GM18873 (cell line): ENCODE data around the gene GIT1.

Experiments
- ATAC-seq: cut with Tn5 transposase; IDR thresholded peaks from one replicate; pipeline ENCODE4 v1.9.1; 2021; ENCODE audit warnings: mild to moderate bottlenecking, moderate library complexity, moderate number of reproducible peaks; ENCODE audit not compliant: unreplicated experiment, low FRiP score

The GIT1 gene

GRCh38 chr17:29594519-29595090 lies 5.2 kb upstream of the GIT1 start:
- ATAC-seq: no peak

- no peak for ATAC-seq
Measured at GRCh38 chr17:29593591-29594518, 4.4 kb upstream of the GIT1 start.

- no peak for ATAC-seq
Measured at GRCh38 chr17:29592850-29593551, 3.6 kb upstream of the GIT1 start, which contains the start of gene ANKRD13B. TSS of gene ANKRD13B (plus strand) at chr17:29593132. CDS start at chr17:29593622, 490 bp downstream.

GRCh38 chr17:29591737-29592608 lies 2.5 kb upstream of the GIT1 start:
- ATAC-seq: no peak

- ATAC-seq: no peak
Measured at GRCh38 chr17:29591146-29591736, 1.8 kb upstream of the GIT1 start.

- ATAC-seq: no peak
Measured at GRCh38 chr17:29590411-29591145, 1.1 kb upstream of the GIT1 start.

- ATAC-seq: no peak
Measured at GRCh38 chr17:29588562-29589411, 661 bp downstream of the GIT1 start.

- ATAC-seq: no peak
Measured at GRCh38 chr17:29588017-29588561, 1.4 kb downstream of the GIT1 start.

- no peak for ATAC-seq
Measured at GRCh38 chr17:29587591-29587990, 1.9 kb downstream of the GIT1 start.

- ATAC-seq: no peak
Measured at GRCh38 chr17:29586676-29587469, 2.6 kb downstream of the GIT1 start.

GRCh38 chr17:29585080-29585751 lies 4.2 kb downstream of the GIT1 start:
- ATAC-seq: no peak

GRCh38 chr17:29584452-29585079 lies 4.9 kb downstream of the GIT1 start:
- no peak for ATAC-seq

GRCh38 chr17:29583324-29584248 lies 5.9 kb downstream of the GIT1 start:
- ATAC-seq: no peak

- no peak for ATAC-seq
Measured at GRCh38 chr17:29582772-29583171, 6.7 kb downstream of the GIT1 start.

- no peak for ATAC-seq
Measured at GRCh38 chr17:29582254-29582765, 7.1 kb downstream of the GIT1 start.
